Hematopoietic multipotent progenitor cell treated with erythropoietin and hydrocortisone succinate and interleukin-3 and kit ligand, for 17 days (in vitro differentiated cells): ENCODE results near the gene NMT1.
A peak's percentile ranks its signal among the peaks of the same experiment; 100 is the strongest.

Experiments
- DNase-seq: peaks from one replicate; pipeline ENCODE4 v3.0.0-alpha.2; 2015; ENCODE audit warnings: low spot score

NMT1 gene

DNA sequence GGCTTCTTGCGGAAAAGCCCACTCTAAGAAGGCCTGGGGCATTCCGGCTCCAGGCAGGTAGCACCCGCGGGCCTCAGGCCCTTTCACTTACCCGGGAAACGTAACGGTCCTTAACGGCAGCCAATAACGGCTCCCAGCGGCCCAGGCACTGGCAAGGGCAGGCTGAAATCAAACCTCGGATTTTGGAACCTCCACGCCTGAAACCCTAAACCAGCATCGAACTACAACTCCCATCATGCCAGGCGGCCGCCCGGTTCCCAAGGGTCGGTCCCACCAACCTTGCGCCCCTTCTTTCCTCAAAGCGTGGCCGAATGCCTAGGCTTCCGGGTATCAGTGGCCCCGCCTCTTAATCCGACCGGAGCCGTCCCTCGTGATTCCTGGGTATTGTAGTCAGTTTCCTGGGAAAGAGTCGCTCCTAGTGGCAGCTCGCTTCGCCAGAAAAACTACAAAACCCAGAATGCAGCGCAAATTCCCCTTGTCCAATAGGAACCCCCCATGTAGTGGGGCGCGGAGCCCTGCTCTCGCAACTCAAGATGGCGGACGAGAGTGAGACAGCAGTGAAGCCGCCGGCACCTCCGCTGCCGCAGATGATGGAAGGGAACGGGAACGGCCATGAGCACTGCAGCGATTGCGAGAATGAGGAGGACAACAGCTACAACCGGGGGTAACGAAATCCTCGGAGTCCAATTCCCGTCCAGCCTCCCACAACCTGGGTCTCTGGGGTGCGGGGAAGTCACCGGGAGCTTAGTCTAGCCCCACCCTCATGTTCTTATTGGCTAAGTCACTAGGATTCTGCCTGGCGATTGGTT, at the start of gene NMT1:
NMT1 (plus strand) TSS at position 521 of the 809 bp plus-strand sequence; CDS start at position 534, 13 bp downstream.
- DNase-seq: peak; percentile 99

DNA sequence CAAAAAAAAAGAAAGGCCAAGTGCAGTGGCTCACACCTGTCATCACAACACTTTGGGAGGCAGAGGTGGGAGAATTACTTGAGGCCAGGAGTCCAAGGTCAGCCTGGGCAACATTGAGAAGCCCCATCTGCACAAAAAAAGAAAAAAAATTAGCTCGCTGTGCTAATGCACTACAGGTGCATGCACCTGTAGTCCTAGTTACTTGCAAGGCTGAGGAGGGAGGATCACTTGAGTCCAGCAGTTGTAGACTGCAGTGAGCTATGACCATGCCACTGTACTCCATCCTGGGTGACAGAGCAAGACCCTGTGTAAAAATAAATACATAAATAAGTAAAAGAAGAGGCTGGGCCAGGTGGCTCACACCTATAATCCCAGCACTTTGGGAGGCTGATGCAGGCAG, 49.4 kb upstream of the NMT1 start:
- DNase-seq: no peak

DNA sequence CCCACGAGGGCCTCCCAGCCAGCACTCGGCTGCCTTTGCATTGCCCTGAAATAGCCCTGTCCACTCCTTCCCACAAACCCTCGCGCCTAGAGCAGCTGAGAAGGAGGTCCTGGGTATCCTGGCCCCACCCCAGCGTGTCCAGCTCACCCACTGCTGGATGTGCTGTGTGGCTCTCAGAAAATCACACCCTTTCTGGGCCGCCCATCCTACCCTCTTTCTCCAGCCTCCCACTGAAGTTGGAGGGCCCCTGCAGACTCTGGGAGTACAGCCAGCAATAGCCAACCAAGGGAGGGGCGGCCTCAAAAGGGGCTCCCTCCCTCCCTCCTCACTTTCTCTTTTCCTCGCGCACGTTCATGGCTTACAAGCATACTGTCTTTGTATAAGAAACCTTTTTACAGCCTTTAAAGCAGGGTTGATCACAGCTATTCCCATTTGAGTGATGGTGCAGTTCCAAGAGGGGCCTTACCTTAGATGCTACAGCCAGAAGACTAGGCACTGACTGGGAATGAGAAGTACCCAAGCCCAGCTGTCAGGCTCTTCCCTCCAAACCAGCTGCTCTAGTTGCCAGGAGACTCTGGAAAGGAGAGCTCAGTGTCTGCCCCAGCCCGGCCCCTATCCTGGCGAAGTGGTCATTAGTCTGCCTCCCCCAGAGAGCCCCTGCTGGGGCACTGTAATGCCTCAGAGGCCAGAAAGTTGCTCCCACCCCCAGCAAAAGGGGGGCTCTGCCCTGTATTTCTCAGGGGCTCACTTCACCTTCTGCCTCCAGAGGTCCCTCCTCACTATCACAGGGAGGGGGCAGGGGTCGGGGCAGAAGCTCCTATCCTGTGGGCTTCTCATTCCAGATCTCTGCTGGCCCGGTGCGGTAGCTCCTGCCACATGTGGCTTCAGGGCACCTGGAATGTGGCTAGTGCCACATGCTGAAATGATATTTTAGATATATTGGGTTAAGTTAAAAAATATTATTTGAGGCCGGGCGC, 47.8 kb upstream of the NMT1 start:
- DNase-seq: no peak

DNA sequence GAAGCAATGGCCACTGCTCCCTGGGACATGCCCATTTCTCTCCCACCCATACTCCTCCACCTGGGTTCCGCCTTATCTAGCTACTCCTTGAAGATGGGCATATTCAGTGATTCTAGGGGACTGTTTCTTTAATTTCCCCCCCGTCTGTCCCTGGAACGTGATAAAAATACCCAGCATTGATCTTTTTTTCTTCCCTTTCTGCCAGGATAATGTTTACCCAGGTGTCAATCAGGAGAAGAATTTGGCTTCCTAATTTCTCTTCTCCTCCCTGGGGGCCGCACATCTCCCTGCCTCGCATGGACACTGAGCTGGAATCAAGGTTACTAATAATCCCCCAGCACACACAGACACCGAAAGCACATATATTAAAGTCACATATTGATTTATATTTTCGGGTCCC, 44.9 kb upstream of the NMT1 start:
- DNase-seq: no peak

DNA sequence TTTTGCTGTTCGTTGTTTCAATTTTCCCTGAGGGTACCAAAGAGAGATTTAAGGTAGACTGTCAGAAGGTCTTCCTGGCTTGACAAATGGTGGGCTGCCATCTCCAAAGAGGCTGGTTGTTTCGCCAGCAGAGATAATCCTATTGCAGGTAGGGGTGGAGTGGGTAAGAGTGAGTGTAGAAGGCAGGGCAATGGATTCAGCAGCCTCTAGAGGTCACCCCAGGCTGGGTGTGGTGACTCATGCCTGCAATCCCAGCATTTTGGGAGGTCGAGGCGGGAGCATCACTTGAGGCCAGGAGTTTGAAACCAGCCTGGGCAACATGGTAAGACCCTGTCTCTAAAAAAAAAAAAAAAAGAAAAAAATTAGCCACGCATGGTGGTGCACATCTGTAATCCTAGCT, 44.3 kb upstream of the NMT1 start:
- no peak for DNase-seq

DNA sequence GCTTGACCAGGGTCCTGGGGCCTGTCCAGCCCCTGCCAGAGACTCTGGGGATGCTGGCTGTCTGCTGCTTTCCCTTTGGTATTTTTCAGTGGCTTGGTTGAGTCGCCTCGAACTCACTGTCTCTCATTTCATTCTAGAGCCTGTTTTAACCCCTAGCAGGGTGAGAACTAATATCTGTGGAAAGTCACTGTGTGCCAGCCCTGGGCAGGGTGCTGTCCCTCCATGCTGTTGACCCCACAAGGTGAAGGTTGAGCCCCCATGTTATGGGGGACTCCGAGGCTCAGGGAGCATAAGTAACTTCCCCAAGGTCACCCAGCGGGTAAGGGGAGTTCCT, 42.6 kb upstream of the NMT1 start:
- DNase-seq: no peak

DNA sequence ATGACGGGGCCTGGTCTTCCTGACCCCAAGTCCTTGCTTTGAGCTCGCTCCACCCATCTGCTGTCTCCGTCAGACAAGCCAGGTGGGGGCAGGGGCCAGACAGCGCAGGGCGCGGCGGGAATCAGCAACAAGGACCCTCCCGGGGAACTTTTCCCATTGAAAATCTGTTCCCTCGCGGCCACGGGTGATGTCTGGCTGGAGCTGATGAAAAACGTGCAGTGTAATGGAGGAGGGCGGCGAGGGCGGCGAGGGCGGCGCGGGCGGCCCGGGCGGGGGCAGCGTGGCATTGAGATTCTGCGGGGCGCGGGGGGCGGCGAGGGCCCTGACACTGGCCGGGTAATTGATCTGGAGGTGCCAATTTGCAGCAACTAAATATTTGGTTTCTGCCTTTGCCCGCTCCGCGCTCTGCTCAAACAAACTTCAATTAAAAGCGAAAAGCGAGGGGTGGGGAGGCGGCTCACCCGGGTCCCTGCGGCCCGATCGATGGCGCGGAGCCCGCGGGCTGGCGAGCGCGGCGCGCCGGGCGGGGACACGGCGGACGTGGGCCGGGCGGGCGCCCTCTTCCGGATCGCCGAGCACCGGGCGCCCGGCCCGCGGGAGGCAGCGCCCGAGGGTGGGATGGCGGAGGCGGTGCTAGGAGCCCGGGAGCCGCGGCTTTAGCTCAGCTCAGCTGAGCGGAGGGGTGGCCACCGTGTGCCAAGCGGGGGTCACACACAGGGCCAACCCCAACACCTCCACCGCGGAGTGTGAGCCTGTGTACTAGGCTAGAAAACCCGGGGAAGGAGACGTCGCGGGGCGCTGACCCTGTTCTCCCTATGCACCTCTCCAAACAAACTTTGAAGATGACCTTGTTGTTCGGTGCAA, 42.0 kb upstream of the NMT1 start:
- no peak for DNase-seq

DNA sequence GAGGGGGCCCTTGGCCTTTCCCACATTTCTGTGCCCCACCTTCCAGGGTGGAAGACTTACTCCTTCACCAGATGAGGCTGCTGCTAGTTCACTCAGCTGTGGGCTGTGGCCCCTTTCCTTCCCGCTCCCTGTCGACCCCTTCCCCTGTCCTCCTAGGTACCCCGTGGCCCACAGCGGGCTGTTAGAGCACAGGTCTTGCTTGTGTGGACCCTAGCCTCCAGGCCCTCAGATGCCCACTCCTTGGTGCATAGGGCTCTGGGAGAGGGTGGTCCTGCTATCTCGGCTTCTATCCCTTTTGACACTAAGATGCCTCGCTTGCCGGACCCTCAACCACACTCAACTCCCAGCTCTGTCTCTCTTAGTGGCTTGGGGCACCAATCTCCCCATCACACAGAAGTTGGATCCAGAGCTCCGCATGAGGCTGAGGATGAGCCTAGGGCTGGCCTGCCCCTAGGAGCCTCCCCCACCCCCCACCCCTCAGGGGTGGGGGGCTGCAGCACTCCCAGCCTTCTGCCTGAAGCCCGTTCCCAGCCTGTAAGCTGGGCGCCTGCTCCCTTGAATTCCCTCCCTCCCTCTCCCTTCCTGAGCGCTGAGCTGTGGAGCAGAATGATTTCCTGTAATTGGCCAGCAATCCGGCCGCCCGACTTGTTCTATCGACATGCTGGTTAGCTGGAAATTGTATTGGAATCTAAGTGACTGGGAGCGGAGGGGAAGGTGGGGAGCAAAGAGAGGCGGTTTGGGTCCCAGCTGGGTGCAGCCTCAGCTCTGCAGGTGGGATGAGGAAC, 40.6 kb upstream of the NMT1 start:
- no peak for DNase-seq

DNA sequence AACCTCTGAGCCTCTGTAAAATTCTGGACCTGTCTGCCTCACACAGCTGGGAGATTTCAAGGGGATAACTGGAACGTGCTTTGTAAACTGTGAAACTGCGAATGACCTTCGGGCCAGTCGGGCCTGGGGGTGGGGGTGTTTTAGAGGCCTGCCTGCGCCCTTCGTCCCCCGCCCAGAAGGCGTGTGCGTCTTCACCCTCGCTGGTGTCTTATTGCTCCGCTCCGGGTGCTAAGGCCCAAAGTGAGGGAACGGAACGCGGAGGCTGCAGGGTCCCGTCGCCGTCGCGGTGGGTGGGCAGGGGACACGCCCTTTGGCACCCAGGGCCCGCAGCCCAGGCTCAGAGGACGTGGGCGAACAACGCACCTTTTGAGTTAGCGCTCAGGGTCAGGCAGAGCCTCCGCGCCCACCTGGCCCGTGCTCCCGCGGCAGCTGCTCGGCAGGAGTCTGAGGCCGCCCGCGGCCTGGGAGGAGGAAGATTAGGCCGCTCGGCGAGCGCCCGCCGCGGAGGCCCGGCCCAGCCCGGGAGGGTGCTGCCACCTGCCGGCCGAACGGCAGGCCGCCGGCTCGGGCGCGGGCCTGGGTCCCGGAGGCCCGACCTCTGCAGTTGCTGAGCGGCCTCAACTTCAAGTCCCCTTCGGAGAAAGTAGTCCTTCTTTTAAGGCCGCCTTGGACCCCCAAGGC, 39.4 kb upstream of the NMT1 start:
- peak; percentile 48 for DNase-seq

DNA sequence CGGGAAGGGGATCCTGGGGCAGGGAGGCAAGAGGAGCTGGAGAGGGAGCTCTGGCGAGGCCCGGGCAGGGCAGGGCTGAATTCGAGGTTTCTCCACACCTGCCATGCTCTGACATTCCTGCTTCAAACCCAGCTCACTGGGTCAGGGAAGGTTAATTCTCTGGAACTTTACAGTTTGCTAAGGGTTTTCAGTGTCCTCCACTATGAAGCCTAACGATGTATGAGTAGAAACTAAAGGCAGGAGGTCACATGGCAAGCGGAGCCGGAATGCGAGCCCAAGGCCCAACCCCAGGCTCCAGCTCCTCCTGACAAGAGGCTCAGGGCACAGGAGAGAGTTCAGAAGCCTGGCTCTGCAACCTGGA, 38.8 kb upstream of the NMT1 start:
- DNase-seq: no peak

DNA sequence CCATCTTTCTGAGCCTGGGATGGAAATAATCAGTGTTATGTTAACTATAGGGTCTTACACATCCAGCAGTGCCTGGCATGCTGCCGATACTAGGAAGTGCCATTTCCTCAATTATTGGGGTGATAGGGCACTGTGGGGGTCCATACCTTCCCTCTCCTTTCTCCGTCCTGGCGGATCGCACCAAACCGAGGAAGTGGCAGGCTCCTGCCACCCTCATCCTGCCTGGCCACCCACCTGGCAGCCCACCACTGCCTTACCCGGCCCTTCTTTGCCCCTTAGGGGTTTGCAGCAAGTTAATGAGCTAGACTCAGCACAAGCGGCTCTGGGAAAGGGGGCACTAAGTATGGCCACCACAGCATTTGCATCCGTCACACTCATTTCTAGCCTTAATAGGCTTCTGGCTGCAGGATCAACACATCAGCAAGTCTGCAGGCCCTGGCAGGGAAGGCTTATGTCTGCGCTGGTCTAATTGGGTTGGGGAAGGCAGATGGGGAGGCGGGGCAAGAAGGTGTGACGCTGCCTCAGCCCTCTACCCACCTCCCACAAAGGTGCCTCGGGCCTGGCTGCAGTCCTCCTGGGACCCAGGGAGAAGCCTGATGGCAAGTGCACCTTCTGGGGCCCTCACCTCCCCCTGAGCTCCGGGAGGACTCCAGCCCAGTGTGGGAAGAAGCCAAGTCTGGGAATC, 38.3 kb upstream of the NMT1 start:
- no peak for DNase-seq

DNA sequence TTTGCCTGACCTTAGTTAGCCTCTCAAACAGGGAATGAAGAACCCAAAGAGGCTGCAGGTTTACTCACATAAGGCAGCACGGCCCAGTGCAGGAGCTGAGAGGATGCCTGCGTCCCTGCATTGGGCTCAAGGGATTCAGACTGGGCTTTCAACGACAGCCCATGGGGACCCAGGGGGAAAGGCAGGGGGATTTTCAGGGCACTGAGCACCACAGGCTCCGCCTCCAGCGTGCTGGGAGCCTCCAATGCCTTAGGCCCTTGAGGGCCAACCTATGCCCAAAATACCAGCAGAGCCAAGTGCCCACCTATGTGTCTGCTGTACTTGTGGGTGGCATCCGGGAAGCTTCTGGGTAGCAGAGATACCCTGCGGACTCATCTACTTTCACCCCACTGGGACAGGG, 32.0 kb upstream of the NMT1 start:
- no peak for DNase-seq

DNA sequence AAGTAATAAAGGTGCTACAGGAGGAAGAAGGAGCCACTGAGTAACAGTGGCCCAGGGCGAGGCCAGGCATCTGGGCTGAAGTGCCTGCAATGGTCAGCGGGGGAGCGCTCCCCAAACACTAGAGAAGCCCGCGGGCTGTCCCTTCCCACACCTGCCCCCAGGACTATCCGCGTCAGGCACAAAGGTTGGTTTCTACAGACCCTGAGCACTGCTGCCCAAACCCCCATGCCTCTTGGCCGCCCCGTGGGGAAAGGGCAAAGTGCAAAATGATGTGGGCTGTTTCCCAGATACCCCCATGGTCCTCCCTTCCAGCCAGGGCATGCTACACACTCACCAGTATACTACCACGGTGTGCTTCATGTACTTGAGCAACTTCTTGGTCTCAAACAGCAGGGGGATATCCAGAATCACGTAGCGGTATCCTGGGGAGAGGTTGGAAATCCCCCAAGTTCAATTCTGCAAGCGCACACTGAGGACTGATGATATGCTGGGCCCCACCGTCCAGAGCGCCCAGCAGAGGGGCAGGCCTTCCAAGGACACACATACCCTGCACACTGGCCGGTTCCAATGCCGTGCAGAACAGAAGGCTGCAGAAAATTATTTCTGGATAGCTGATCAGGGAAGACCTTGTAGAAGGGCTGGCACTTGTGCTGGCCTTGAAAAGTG, 31.2 kb upstream of the NMT1 start:
- no peak for DNase-seq

DNA sequence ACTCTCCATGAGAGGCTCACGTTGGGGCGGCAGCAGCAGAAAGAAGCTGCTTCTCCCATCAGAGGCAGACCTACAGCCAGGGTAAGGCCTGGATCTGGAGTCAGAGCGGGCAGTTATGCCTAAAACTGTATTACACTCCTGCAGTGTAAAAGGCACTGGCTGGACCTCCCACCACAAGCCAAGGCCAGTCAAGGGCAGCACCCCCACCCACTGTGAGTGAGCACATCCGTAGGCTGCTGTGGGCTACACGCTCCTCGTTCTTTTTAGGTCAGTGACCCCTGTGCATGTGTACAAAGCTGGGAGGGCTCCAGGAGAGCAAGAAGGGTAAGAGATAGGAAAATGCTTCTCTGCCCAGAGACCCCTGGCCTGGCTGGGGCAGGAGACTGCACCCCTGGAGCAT, 30.4 kb upstream of the NMT1 start:
- DNase-seq: no peak

DNA sequence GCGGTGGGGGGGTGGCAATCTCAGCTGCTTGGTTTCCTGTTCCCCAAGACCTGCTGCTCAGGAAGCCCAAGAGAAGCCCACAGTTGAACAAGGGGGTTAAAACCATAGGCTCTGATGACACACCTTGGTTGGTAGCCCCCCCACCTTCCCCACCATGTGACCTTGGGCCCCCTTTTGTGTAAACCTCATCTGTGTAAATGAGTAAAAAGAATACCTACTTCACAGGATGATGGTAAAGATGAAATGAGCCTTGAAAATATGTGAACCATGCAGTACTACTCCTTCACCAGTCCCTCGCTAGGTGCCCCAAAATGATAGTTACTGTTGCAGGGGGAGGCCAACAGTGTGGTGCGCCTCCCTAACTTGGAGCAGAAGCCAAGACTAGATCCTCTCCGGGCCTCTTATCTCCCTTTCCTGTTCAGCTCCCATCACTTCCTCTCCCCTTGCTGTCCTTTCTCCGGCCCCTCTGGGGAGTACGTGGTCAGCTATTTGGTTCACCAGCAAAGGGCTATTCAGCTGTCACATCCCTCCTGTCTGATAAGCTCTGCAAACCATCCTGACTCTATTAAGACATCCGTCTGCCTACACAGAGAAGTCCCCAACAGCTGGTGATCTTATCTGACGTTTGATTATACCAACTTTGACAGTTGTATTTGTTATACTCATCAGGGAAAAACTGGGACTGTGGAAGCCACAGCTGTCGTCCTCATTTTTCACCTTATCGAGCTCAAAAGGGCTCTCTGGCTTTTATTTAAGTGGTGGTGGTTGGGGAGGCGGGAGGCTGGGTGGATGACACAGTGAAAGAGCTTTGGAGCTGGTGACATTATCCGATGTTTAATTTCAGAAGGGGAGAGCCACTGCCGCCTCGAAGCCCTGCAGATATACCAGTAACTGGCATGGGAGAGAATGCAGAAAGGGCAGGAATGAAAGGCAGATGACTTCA, 29.6 kb upstream of the NMT1 start:
- DNase-seq: no peak

DNA sequence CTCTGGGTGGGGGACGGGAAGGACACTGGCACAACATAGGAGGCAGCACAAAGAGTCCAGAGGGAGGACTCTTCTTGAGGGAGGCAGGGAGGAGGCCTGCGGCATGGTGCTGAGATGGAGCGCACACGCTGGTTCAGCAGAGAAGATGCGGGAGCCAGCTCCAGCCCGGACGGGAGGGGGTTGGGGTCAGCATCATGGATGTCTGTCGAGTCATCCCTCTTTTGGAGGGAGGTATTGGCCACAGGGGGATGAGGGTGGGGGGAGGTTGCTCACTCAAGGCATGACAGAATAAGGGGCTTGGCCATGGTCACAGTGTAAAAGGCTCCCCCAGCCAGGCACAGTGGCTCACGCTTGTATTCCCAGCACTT, 29.0 kb upstream of the NMT1 start:
- DNase-seq: no peak

DNA sequence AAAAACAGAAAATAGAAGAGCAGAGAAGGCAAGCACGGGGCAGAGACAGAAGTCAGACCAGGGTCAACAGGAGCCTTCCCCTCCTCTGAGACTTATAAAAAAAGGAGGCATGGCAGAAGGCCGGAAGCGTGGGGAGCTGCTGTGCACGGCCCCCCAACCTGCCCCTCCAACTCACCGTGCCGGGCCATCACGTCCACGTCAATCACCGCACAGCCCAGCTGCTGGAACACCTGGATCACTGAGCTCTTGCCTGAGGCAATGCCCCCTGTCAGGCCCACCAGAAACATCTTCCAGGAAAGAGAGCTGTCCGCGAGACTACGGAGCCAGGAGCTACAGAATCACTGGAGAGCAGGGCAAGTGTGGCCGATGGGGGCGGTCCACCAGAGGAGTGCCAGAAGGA, 26.5 kb upstream of the NMT1 start:
- DNase-seq: no peak

DNA sequence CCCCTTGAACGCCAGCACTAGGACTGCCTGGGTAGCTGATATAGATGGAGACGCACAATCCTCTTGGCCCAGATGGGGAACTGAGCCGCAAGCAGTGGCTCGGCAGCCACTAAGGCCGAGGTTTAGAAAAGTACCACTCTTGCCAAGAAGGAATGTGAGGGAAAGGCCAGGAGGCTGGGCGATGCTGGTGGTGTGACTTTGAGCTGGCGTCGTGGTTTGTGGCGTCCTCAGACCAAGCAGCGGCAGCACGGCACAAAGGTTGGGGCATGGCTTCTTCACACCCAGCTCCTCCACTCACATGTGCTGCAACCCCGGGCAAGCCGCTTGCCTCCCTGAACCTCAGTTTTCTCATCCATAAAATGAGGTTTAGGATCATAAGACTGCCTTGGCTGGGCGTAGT, 25.3 kb upstream of the NMT1 start:
- no peak for DNase-seq

DNA sequence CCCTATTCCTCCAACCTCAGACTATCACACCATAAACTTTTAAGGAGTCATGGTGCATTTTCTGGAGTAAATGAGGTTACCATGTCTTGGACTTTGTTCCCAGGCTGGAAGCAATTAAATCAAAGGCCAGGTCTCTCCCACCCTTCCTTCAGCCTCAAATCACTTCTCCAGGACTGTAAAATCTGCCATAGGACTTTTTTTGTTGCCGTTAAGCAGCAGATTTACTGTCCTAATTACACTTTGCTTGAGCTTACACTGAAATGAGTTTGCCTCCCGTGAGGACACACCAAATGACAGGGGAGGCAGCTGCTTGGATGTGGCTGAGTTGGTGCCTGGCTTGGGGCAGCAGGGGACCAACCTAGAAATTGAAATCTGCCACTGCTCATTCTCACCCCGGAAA, 24.4 kb upstream of the NMT1 start:
- DNase-seq: no peak
